TTC549 (cell line): ENCODE measurements around the gene HCN4.

Experiments used
- FAIRE-seq: peaks from 2 replicates; lab custom pipeline; 2012; peaks lifted over from hg19 to GRCh38; lab: Jason Lieb, UNC

HCN4 gene

DNA sequence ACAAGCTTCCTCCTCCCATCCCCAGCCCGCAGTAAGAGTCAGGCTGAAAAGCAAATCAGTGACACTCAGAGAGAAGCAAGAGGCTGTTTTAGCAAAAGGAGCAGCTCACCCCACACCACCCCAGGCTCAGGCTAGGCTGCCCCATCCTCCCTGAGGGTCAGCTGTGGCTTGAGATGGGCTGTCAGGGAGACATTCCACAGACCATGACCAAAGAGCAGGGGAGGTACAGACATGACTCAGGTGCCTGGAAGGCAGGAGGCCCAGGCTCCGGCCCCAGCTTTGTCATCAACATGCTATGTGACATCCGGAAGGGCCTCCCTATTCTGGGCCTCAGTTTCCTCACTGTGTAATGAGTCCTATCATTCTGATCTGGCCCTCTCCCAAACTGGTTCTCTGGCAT, 24.7 kb downstream of the HCN4 start:
- FAIRE-seq, result no peak

DNA sequence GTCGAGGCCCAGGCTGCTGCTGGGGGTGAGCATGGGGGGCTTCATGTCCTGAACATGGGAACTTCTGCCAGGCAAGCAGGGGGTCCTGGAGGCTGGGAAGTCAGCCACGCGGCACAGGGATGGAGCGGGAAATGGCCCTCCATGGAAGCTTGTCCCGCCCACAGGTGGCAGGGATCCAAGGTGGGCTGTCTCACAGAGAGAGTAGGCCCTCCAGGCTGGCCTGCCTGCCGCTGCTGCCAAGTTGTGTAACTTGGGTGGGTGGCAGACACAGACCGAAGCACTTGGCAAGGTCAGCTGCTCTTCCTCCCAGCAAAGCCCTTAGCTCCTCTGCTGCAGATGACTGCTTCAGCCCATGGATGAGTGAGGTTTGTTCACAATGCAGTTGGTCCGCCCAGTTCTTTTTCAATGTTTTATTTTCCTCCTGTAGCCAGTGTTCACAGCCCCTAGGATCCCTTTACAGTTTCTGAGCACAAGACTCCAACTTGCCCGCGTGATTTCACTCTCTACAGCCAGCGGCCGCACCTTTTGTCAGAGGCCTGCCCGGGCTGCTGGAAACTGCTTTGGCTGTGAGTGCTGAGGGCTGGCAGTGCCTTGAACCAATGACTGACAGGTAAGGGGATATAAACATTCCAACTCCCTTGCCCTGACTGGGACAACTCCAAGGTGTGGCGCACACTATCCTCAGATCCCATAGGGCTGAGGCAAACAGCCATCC, 26.7 kb downstream of the HCN4 start:
- FAIRE-seq, result no peak

GRCh38 chr15:73340502-73341192, 28.1 kb downstream of the HCN4 start:
- no peak for FAIRE-seq

GRCh38 chr15:73338606-73339374, 30.0 kb downstream of the HCN4 start:
- no peak for FAIRE-seq

DNA sequence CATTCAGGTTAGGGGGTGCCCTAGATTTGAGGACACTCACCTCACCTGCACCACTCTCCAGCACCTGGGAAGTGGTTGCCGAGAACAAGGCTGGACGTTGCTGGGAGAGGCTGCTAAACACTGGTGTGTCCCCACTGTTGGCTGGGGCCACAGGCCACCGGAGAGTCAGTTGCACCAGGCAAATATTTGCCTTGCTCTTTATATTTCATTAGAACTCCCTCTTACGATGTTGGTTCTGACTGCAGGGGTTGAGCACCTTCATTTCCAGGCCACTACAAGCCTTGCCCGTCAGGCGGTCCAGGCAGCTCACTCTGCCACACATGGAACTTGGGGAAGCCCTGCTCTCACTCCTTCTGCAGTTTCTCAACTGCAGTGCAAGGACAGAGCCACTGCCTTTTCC, 30.7 kb downstream of the HCN4 start:
- no peak for FAIRE-seq

DNA sequence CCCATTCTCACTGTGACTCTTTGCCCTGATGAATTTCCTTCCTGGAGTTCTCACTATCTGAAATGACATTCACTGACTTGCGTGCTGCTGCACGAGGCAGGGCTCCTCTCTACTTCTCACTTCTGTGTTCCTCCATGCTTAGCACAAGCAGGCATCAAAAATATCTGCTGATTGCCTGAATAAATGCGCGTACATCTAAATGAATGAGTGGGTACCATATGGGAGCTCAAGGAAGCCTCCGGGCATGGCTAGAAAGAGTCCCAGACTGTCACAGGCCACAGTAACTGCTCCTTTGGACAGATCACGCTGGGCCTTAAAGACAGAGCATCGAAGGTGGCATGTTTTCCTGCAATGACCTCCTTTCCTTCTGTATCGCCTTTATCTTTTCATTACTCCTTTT, 31.6 kb downstream of the HCN4 start:
- FAIRE-seq, result no peak

DNA sequence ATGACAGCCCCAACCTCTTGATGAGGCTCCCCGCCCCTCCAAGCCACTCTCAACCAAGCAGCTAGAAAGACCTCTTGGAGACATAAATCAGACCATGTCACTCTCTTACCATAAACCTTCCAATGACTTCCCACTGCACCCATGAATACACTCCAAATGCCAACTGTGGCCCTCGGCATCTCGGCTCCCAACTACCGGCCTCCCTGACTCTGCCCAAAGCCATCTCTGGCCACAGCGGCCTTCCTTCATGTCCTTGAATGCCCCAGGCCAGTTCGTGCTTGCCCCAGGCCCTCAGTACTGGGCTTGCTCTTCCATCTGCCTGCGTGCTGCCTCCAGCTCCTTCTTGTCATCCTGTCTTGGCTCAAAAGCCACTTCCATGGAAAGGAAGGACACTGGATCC, 32.0 kb downstream of the HCN4 start:
- no peak for FAIRE-seq

- FAIRE-seq, result no peak
These were observed 33.3 kb downstream of the HCN4 start for GRCh38 chr15:73335471-73335870.

DNA sequence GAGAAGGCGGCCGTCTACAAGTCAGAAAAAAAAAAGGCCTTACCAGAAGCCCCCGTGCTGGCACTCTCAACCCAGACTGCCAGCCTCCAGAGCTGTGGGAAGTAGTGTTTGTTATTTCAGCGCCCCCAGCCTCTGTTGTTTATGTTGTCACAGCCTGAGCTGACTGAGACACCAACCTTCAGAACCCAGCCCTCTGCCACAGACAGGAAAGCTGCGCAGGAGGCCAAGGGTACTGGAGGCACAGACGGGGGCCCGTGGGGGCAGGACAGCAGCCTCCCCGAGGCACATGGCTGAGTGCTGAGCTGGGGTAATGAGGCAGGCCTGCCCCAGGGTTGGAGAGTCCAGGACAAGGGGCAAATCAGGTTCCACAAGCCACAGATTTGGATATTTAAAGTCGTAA, 33.7 kb downstream of the HCN4 start:
- FAIRE-seq, result no peak

DNA sequence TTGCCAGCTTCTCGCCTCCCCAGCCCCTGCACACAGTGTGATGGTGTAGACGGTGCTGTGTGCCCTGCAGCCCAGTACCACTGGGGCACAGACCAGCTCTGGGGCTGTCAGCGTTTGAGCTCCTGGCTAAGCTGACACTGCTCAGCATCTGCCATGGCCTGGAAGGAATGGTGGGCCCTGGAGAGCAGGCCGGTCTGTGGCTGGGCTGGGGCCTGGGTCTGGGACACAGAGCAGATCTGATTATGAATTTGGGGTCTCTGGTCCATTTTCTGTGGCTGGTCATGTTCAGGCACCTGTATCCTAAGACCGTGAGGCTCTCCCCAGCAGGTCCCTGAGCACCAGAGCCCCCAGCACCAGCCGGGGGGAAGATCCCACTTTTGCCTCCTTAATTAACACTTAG, 34.7 kb downstream of the HCN4 start:
- FAIRE-seq, result no peak

GRCh38 chr15:73333001-73333400, 35.8 kb downstream of the HCN4 start:
- FAIRE-seq, result no peak

- no peak for FAIRE-seq
These were observed 36.5 kb downstream of the HCN4 start for GRCh38 chr15:73331991-73332925.

DNA sequence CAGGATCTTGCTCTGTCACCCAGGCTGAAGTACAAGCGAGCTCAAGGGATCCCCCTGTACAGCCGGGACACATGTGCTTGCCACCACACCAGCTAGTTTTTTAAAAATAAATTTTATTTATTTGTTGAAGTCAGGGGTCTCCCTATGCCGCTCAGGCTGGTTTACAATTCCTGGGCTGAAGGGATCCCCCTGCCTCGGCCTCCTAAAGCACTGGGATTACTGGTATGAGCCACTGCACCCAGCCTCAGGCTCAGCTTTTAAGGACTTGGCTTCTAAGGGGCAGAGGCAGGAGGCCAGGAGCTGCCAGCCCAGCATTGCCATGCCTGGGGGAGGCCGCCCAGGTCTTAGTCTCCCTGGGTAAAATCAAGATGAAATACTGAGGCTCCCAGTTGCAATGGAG, 37.3 kb downstream of the HCN4 start:
- FAIRE-seq, result no peak

DNA sequence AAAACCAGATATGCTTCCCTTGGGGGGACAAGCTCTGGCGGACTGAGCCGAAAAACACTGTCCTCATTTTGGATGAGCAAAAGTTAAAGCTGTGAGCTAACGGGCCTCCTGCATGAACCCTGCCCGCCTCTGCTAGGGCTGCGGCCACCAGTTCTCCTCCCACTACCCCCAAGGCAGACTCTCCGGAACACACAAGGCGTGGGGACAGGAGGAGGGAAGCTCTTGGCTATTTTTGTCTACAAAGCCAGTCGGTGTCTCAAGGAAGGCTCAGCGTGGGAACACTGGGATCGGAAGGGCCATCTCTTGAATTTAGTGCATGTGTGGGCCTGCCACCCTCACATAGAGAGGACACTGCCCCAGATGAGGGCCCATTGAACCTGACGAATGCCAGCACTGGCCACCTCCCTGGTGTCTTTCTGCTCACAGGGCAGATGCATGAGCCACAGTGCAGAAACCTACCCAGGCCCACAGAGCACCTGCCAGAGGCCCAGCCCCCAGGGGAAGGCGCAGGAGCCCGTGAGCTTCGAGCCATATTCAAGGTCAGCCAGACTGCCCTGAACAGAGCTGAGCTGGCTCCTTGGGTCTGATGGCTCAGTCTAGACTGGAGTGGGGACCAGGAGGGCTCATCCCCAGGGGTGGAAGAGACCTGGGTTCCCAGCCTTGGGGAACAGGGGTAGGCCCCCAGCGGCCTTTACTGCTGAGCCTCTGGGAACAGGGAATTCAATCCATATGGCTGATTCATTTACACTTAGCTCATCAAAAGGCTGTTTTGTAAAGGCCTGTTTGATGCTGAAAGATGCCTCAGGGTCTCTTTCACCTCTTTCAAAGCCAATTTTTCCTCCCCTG, 38.3 kb downstream of the HCN4 start:
- no peak for FAIRE-seq

GRCh38 chr15:73329501-73330200, 39.1 kb downstream of the HCN4 start:
- no peak for FAIRE-seq

GRCh38 chr15:73328981-73329380, 39.8 kb downstream of the HCN4 start:
- FAIRE-seq, result no peak

DNA sequence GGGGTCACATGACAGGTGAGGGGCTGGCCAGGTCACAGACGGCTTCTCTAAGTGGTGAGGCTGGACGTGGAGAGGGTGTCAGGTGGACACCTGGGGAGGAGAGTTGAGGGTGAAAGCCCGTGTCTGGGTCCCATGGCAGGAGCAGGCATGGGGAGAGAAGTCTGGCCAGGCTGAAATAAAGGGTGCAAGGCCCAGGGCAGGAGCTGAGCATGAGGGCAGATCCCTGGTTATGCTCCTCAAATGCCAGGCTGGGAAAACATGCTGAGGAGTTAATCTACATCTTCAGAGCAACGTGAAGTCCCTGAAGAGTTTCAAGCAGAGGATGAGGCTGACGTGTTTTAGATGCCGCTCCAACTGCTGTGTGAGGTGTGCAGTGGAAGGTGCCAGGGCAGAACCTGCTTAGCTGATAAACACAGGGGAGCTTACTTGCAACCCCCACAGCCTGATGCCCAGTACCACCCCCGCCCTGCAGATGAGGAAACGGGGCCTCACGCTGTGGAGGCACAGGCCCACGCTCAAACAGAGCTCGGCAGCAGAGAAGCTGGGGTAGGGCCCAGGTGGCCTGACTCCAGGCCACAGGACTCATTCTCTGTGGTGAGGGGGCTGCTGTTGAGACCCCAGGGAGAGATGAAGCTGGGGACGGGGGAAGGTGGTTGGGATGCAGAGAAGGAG, 40.5 kb downstream of the HCN4 start:
- FAIRE-seq, result no peak

GRCh38 chr15:73326157-73326556, 42.6 kb downstream of the HCN4 start:
- FAIRE-seq, result no peak

- no peak for FAIRE-seq
These were observed 43.4 kb downstream of the HCN4 start for GRCh38 chr15:73325191-73325861.
